Myocyte (in vitro differentiated cells): ENCODE data around the gene UBR3. TPM values are rescaled to one million over a fixed set of nuclear protein-coding genes. Genes with fewer than 3 reads are reported as not detected.
"Not testable (repeated sequence)": the region's sequence is repeated elsewhere in the genome, so short reads cannot be mapped to it uniquely, and the experiment has no call there.

Source experiments
- DNase-seq: peaks from one replicate; pipeline ENCODE4 v3.0.0-alpha.2; 2012; ENCODE audit warnings: low read depth
- total RNA-seq: library from RNA; depleted of rRNA; stranded (reverse); fragments of >200 nt; gene quantifications from 2 replicates; pipeline ENCODE4 v1.2.3, GENCODE V29; 2014

The UBR3 gene
- total RNA-seq, 1 donor from 2014 or later: 59.6 TPM

GRCh38 chr2:170092436-170093060, 265.3 kb downstream of the UBR3 start:
- DNase-seq: no peak

GRCh38 chr2:170095380-170095779, 268.1 kb downstream of the UBR3 start:
- no peak for DNase-seq

DNA sequence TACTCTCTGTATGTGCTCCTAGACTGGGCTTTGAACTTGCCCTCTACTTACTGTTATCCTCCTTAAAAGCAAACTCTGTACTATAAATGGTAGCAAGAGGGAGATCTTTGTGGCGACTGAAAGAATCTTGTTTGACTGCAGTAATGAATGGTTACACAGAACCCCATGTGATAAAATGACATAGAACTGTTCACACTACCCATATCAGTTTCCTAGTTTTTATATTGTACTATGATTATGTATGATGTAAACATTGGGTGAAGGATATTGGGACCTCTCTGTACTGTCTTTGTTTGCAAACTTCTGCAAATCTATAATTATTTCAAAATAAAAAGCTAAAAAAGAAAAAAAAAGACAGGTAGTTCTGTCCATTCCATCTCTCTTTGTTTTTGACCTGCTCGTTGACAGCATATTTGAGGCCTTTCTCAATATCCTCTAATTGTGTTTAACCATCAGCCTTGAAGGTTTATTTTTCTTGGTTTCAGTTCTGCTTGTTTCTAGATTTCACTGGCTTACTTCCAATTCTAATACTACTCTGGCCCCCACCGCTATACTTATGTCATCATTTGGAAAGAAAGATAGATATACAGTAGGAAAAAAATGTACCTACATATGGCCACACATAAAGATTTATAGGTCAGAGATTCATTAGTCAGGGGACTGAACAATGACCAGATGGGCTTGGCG, 271.5 kb downstream of the UBR3 start:
- DNase-seq: no peak

- no peak for DNase-seq
Measured at GRCh38 chr2:170101789-170102188, 274.5 kb downstream of the UBR3 start.

- DNase-seq: no peak
Measured at GRCh38 chr2:170106102-170106840, 279.0 kb downstream of the UBR3 start.

- DNase-seq: peak; percentile 72
Measured at GRCh38 chr2:170113168-170113894, 286.1 kb downstream of the UBR3 start.

DNA sequence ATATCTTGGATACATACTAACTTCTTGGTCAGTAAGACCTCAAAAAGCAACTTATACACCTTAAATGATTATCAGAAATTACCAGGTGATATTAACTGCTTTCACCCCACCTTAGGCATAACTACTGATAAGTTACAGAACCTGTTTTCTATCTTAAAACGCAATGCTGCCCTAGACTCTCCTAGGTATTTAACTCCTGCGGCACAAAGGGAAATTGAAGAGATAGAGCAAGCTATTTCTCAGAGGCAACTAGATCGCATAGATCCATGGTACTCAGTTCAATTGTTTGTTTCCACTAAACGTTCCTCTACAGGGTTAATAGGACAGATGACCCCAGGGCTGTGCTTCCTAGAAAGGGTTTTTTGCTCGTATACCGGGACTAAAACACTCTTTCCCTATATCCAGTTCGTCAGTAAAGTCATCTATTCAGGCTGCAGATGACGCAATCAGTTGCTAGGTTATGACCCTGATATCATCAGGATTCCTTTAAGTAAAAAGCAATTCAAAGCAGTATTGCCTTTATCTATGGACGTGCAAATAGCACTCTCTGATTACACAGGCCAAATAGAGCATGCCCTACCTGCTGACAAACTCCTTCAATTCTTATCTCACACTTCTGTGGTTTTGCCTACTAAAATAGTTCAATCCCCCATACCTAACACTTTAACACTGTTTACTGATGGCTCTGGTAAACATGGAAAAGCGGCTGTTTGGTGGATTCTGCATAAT, 288.4 kb downstream of the UBR3 start:
- no peak for DNase-seq

GRCh38 chr2:170118641-170119040, 291.4 kb downstream of the UBR3 start:
- DNase-seq: no peak

GRCh38 chr2:170119326-170119725, 292.1 kb downstream of the UBR3 start:
- not testable (repeated sequence) for DNase-seq

DNA sequence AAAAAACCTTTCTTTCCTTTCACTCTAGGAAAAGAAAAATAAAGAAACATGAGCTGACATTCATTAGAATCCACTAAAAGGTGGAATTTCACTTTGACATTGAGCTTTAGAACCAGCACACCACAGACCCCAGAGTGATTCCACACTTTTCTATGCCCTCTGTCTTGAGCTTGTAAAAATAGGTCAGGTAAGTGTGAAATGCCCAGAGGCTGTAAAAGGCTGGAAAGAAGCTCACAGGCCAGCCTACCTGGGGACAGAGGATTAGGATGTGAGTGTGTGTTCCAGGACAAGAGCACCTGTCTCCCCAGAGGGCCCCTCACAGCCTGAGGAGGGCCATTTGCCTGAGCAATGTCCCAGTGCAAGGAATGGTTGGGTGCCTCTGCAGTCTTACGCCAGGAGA, 294.4 kb downstream of the UBR3 start:
- no peak for DNase-seq

GRCh38 chr2:170122883-170123547, 295.8 kb downstream of the UBR3 start:
- DNase-seq: no peak

DNA sequence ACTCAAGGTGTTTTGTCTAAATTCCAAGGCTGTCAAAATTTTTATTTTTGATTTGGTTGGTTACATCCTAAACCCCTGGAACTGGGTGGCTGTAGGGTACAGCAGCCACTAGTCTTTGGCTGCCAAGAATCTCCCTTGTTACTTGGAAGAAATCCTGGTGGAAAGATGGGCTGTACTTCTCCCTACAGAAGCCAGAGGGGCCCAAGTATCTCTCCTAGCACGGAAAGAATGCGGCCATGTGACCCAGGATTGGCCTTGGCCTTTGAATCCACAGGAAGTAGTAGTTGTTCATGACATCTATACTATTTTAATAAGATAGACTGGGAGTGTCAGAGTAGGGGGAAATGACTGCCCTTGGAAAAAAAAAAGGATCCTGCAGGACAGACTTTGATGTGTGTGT, 296.3 kb downstream of the UBR3 start:
- peak; percentile 10 for DNase-seq

GRCh38 chr2:170126138-170126728, 299.0 kb downstream of the UBR3 start:
- peak; percentile 35 for DNase-seq

Other genes with a start within 250 kb of the UBR3 start
- gene PPIG, start 243.1 kb upstream of the UBR3 start, total RNA-seq: 36.2 and 38.5 TPM in 2 replicates
- not detected in 2 replicates for gene CFAP210, start 133.0 kb upstream of the UBR3 start, total RNA-seq
- gene PHOSPHO2, start 133.0 kb upstream of the UBR3 start, total RNA-seq: 4.5 and 4.8 TPM in 2 replicates
- gene KLHL23, start 93.6 kb upstream of the UBR3 start, total RNA-seq: 6.0 and 6.1 TPM in 2 replicates
- 115 and 134 TPM in 2 replicates for gene SSB, start 28.6 kb upstream of the UBR3 start, total RNA-seq
- gene METTL5, start 2.5 kb upstream of the UBR3 start, total RNA-seq: 48.2 and 51.4 TPM in 2 replicates